GM21423 (cell line): Measurements from ENCODE around the gene BACH2.

Source experiments
- ATAC-seq: cut with Tn5 transposase; IDR thresholded peaks from one replicate; pipeline ENCODE4 v1.9.1; 2021; ENCODE audit warnings: mild to moderate bottlenecking, moderate library complexity; ENCODE audit not compliant: unreplicated experiment

BACH2 gene

DNA sequence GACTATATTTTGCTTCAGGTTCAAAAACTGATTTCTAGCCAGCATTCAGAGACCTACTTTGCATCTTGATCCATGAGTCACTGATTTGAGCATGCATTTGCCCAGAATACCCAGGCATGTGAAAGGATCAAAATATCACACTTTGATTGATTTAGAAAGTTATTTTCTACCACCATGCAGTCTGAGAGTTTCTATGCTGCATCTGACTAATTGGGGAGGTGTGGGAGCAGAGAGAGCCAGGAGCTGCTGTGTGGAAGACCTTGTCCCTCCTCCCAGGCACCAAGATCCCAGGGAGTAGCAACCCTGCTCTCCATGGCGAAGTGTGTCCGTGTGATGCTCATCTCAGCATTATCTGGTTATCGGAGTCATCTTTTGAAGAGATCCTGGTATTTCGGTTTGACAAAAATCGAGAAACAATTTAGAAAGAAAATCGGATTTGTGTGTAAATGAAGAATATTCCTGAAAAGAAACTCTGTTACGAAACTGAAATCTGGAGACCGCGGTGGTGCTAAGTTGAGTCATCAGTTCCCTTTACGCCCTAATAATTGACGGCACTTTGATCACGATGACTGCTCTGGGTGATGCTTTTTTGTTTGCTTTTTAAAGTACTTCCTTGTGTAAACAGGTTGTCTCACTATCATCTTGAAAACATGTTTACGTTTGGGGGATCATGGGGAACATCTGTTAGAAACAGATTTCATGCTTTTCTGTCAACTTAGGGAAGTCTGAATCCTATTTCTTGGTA lies 193.4 kb downstream of the BACH2 start:
- peak; percentile 70 for ATAC-seq

DNA sequence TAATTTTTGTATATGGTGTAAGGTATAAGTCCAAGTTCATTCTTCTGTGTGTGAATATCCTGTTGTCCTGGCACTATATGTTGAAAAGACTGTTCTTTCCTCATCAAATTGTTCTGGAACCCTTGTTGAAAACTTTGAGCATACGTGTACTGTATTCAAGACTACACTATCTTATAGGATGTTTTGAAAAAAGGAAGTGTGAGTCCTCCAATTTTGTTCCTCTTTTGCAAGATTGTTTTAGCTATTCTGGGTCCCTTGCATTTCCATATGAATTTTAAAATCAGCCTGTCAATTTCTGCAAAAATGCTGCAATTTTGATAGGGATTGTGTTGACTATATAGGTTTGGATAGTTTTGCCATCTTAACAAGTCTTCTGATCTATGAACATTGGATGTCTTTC lies 195.2 kb downstream of the BACH2 start:
- no peak for ATAC-seq

DNA sequence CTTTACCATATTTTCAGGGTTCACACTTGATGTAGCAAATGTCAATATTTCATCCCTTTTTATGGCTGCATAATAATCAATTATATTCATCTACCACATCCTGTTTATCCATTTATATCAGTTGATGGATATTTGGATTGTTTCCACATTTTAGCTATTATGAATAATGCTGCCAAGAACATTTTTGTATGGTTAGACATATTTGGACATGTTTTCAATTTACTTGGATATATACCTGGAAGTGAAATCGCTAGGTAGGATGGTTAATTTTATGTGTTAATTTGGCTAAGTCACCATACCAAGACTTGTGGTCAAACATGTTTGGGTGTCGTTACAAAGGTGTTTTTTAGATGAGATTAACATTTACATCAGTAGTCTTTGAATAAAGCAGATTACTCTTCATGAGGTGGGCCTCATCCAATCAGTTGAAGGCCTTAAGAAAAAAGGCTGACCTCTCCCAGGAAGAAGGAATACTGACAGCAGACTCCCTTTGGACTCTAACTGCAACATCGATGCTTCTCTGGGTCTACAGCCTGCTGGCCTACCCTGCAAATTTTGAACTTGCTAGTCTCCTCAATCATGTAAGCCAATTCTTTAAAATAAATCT lies 196.5 kb downstream of the BACH2 start:
- no peak for ATAC-seq

DNA sequence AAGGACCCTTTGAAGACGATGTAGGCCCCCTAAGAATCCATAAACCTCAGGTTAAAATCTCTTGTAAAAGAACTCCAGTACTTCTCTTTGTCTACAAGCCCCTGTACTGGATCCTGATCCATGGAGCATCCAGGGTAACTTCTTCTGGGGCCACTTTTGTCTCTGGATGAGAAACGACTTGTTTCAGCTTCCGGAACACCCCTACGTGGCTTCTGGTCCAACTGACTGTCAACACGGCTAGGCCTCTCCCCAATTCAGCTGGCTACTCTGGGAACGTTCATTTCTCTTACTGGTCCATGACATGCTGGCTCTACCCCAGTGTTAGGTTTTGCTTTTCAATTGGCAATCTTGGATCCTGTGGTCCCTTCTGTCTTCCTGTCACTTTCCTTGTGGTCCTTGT lies 198.0 kb downstream of the BACH2 start:
- ATAC-seq = no peak

DNA sequence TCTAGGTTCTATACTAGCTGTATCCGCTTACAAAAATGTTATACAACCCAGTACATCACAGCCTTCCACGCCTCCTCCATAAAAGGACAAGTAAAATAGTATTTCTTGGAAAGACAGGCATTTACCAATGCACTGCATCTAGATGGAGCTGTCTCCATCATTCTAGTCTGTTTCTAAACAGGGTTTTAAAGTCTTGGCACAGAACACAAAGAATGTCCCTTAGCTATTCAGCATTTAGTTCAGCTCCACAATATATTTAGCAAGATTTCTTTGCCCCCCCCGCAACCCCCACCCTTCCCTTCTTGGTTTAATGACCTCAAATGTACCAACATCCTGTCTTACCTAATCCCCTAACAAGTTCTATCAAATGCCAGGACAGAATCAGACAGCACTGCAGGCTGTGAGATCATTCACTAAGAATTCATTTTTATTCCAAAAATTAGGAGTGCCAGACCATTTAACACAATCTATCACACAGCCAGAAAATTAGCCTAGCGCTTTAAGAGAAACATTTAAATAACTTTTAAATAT lies 198.6 kb downstream of the BACH2 start:
- no peak for ATAC-seq

DNA sequence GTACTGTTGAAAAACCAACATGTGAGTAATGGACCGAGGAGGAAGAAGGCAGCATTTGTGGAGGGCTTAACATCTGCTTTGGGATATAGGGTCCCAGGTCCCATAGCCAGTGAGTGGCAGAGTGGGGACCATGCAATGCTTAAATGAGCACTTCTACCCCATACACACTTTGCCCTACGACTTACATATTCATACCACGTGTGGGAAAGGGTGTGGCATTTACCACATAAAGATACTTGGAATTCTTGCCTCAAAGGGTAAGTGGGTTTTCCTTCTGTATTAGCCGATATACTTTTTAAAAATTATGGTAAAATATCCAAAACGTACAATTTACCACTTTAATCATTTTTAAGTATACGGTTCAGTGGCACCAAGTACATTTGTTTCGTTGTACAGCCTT lies 199.3 kb downstream of the BACH2 start:
- ATAC-seq = no peak

DNA sequence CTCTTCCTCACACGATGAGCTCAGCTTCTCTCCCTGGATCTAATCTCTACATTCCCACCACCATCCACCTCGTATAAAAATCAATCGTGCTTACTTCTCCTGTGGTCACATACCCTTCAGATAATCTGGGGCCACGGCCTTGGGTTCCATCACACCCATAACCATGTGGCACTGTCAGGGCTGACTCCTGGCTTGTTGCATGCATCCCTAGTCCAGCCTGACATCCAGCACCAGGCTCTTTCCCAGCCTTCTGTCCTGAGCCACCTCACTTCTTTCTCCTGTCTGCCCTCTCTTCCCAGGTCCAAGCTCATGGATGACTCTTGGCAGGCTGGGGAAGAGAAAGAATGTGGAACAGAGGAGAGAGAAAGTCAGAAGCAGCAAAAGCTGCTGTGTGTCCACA lies 199.8 kb downstream of the BACH2 start:
- no peak for ATAC-seq

DNA sequence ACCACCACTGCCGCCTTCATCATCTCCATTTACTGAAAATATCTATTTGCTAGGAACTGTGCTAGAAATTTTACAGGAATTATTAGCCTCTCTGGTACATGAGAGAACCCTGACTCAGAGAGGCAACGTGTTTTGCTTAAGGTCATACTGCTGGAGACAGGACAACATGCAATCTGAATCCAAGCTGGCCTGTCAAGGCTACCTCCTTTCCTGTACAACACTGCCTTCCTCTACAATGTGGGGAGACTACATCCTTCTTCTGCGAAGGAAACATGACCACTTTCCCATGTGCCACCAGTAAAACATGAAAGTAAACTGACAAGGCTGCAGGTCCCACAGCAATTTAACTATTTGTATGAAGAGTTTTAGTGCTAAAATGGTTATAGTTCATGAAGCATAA lies 200.9 kb downstream of the BACH2 start:
- no peak for ATAC-seq

DNA sequence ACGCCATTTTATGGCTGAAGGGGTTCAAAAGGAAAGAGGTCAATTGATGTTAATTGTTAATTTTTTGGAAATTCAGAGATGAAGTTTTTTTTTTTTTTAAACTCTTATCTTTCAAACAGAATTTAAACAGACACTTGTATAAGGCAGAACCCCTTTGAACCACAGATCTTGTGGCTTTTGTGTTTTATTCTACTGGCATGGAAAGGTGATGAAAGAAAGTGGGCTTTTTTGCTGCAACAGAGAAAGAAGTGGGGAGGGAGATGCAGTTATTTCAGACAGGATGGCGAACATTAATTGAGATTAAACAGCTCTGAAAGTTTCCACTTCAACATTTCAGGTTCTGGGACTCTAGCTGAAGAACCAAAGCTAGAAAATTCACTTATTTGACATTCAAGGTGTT lies 201.5 kb downstream of the BACH2 start:
- ATAC-seq = no peak

DNA sequence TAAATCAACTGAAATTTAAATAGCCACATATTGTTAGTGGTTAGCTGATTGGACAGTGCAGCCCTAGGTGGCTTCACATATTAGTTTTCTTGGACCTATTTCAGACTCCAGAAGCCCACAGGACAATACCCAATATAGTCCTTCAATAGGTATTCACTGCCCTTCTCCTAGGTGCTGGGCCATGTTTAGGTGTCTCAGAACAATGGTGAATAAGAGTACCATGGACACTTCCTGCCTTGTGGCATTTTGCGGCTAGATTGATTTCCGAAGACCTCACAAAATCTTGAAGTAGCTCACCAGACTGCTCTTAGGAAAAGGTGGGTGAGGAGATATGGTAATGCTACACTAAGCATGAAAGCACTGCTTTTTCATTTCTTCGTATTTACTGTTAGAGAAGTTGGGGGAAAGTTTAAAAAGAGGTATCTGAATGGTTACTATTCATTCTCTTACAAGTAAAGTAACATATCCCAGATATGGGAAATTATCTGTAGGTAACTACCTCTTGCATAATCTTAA lies 203.0 kb downstream of the BACH2 start:
- ATAC-seq = no peak

DNA sequence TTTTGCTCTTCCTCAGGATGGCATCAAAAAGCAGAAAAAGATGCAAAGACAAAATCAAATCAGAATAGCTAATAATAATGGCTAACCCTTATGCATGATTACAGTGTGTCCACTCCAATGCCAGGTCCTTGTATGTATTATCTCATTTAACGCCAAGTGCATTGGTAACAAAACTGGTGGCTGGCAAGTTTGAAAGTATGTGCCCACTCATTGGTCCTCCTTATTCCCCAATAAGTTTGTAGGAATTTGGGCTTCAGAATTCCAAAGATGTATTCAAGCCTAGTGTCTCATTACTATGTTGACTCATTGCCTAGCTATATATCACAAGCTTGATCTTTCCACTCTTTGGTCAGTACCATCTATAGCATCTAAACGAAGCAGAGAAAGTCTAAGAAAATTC lies 205.8 kb downstream of the BACH2 start:
- no peak for ATAC-seq

DNA sequence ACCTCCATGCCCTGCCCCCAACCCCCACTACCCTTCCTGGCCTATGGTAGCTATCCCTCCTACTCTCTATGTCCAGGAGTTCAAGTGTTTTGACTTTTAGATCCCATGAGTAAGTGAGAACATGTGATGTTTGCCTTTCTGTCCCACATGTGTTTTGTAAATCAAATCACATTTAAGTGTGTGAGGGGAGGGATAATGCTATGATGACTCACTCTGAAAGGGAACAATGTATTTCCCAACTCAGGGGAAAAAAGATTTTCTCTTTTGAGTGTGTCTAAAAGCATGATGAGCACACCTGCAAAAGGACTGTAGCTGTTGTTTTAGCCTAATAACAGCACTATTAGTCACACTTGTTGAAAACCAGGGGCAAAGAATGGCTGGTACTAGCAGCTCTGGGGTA lies 208.6 kb downstream of the BACH2 start:
- no peak for ATAC-seq

DNA sequence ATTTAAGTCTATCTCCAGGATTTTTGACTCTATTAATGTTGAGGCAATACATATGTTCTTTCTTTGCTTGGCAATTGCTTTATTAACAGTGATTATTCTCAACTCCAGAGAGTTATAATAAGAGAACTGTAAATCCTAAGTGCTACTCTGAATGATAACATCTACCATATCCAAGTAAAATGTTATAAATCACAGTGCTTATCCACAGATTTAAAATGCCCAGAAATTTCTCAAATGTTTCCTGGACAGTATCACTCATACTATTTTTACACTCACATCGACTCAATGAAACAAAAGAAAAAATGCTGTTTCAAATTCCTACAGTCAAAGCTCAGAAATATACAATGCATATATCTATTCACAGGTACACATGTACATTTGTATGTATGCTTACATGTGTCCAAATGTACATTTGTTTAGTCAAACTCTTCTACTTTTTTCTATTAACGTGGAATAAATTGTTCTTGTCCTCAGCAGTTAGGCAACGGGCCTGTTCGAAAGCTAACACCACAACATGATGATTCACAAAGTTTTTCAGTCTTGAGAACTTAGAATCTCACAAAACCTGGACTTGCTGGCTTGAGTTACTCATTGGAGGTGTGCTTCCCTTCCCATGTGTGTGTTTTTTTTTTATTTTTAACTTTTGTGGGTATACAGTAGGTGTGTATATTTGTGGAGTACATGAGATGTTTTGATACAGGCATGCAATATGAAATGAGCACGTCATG lies 209.4 kb downstream of the BACH2 start:
- no peak for ATAC-seq

DNA sequence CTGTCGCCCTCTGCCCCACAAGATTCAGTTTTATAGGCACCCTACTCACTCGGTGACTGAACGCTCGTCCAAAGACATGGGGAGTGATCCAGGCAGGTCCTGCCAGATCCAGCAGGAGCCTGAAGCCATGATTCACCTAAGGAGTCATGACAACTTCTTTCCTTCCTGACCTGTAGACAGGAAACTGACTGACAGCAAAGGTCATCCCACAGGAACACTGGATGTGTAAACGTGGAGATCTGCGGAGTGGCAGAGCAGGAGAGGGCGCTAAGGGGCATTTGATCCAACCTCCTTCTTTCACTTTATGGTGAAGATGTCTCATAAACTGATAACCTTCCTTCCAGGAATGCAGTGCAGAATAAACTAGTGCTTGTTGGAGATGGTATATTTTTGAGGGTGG lies 210.1 kb downstream of the BACH2 start:
- ATAC-seq = no peak

DNA sequence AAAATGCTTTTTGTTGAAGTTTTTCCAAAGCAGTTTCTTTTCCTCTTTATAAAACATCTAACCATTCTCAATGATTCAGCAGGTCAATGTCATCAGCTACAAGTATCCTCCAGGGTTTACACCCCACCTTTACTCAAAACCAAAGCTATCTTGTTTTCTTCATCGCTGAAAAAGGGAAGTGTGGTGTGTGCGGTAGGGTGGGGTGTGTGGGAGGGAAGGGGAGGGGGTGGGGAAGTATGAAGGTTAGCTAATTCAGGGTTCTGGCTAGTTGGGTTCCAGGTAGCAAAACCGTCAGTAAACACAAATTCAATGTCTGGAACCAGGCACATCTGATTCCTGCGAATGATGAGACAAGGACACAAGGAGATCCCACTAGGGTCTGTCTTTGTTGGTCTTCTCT lies 212.8 kb downstream of the BACH2 start:
- ATAC-seq = peak; percentile 47

DNA sequence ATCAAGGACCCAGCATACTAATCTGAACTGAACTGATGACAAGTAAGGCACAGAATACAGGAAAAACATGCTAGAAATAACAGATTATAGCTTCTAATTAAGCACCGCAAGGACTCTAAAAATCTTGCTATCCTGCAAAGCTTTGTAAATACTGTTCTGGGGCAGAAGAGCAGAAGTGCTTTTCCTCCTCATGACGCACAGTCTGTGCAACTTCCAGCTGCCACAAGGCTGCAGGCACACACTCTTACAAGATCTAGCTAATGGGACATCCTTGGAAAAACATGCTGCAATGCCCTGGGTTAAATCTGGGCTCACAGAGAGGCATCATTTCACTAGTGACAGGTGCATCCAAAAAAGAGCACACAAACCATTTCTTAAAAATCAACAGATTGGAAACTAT lies 213.8 kb downstream of the BACH2 start:
- ATAC-seq = no peak

DNA sequence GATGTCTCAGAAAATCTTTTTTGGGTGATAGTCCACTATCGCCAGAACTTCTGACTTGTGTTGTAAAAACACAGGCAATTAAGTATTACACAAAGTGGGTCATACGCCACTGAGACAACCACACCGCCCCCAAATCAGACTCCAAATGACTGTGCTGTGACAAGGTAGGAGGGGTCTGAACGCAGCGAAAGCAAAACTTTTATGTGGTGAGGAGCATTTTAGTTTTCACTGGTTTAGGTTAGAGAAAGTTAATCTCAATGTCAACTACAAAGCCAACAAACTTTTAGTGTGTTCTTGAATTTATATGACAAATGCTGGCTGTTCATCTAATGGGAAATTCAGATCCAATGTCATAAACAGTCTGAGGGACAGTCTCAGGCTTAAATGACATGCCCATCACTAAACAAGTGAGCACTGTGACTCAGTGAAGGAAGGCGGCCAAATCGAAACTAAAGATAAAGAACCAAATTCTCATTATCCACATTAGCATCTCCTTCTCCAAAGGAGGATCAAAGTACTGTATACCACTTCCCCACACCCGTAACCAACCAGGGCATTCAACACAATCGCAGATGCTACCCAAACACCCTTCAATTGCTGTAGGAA lies 215.7 kb downstream of the BACH2 start:
- ATAC-seq = peak; percentile 73

DNA sequence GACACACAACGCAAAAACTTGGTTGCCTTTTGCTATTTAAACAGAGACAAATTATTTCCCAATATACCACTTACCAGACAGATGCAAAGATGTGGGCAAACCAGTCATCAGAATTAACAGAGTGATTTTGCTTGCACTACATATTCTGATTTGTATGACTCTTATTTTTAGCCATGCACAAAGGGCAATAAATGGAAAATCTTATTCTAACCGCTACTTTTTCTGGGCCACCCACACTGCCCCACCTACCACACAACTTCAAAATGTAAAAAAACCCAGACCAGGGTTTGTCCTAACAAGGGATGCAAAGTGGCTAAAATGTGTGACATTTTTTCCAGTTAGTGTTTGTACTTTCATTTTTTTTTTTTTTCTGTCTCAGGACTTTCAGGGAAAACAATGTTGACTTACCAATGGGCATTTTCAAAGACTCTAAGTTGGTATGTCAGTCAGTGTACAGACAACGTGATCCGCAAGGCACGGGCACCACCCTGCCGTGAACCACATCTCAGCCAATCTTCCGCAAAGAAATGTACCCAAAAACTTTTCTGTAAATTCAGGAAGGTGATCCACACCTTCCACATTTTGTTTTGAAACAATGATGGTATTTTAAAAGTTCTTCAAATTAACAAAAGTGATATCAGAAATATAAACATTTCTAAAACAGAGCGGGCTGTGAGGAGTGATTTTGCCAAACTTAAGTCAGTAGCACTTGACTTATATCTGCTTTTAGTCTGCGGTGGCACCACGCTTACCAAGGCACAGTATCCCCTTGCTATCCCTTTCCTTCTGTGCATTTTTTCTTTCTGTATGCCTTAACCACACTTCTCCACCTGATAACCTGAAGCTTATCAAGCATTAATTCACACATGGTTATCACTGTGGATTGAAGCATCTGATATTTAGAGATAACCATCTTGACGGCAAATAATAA lies 216.8 kb downstream of the BACH2 start:
- ATAC-seq = no peak

DNA sequence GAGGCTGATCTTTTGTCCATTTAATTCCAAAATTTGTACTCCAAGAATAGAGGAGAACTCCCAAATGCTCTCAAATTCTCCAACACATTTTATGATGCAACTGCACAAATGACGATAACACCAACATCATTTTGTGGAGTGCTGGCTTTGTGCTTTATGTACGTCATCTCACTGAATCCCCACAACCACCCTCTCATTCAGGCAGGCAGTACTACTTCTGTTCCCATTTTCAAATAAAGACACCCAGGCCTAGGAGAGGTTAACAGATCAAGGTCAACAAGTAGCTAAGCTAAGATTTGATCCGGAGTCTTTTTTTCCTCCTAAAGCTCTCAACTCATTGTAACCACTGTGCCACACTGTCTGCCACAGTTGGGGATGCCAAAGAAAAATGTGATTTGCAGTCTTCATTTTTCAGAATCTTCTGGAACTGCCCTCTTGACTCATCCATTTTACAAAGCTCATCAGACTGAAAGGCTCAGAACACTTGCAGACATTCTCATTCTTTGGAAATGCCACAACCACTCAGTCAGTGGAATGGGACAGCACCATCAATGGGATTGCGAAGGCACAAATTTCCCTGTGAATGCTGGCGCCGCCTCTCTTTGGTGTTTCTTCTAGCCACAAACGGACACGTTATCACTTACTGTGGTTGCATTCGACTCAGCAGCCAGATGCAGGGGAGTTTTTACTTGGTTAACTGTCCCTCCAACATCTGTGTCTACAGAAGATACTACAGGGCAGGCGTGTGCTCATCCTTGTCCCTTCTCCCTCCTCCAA lies 217.9 kb downstream of the BACH2 start:
- no peak for ATAC-seq
